Measurements from ENCODE around the gene AFM. TPM values are rescaled to one million over a fixed set of nuclear protein-coding genes. Genes with fewer than 3 reads are reported as not detected.

The AFM gene
- total and polyA plus RNA-seq, 2 donors (not counting 1 experiment from before 2014, with no cell fraction given), result not detected

DNA sequence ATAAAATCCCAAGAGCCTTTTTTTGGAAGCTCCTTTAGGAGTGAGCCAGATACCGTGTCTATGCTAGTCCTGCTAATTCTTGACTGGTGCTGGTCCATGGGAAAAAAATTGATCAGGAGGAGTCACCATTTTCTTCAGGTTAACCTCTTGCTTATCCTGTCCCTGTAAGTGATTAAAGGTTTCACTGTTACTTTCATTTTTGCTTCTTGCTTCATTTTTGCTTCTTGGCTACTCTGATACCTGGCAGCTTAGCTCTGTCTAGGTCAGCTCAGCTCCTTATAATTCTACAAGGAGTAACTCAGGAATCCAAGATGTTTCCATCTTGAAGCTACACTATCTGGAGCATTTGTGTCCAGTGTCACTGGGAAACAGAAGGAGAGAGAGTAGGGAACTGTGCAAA, 45.7 kb downstream of the AFM start:
- Histone ChIP-seq H3K27ac (ENCODE audit: low read length in 2 of 2) (no peak overlapping the region), H3K4me1 (ENCODE audit: control insufficient read depth in 2 of 2, insufficient read depth in 2 of 2, low read length in 2 of 2) (no peaks in the 10 kb centered on the region), H4K20me1 (ENCODE audit: control insufficient read depth, insufficient read depth, low read length, poor library complexity, severe bottlenecking) (no peaks in the 10 kb centered on the region), H3K79me2 (ENCODE audit: control insufficient read depth, insufficient read depth, low read length) (no peaks in the 10 kb centered on the region), H3K27me3 (replicated peaks in 1 of 4; ENCODE audit: control extremely low read depth in 1 of 4, control insufficient read depth in 3 of 4, insufficient read depth in 4 of 4, low read length in 3 of 4) (no peaks in the 10 kb centered on the region), H3K4me3 (ENCODE audit: control extremely low read depth in 1 of 5, extremely low read depth in 1 of 5, insufficient read depth in 1 of 5, low read depth in 2 of 5, low read length in 4 of 5) (no peak overlapping the region), H3K9ac (ENCODE audit: low read length) (no peak overlapping the region), H3K9me3 (ENCODE audit: control extremely low read depth in 1 of 3, control insufficient read depth in 2 of 3, insufficient read depth in 1 of 3, low read length in 2 of 3) (no peaks in the 10 kb centered on the region), H3K4me2 (replicated peaks; ENCODE audit: low read depth, low read length, poor library complexity, severe bottlenecking) (no peak overlapping the region), H2AFZ (ENCODE audit: insufficient read depth, low read depth, low read length, poor library complexity, severe bottlenecking) (no peak overlapping the region), H3K36me3 (replicated peaks in 1 of 2; ENCODE audit: control extremely low read depth in 1 of 2, control insufficient read depth in 1 of 2, extremely low read depth in 1 of 2, insufficient read depth in 2 of 2, low read length in 1 of 2) (no peaks in the 10 kb centered on the region)
- H3K4me3 Mint-ChIP-seq, result no peak overlapping the region
- CTCF ChIA-PET, result no interaction called here
- intact Hi-C loops (cut with micrococcal nuclease), result no loop called here
- H3K9me3 Mint-ChIP-seq (ENCODE audit: insufficient read depth), result no peaks in the 10 kb centered on the region
- no CpG with 5 or more reads among the region's 1 CpG for WGBS (ENCODE audit: insufficient coverage)
- DNase-seq (no peak), ATAC-seq (ENCODE audit: low read depth) (no peak)
- H3K27ac Mint-ChIP-seq, result no peak overlapping the region
- H3K27me3 Mint-ChIP-seq, result peaks cover 7% of the 10 kb centered on the region
- POLR2A ChIA-PET, result no interaction called here
- no peaks in the 10 kb centered on the region for H3K4me1 Mint-ChIP-seq
- TF ChIP-seq, protein P1, sequence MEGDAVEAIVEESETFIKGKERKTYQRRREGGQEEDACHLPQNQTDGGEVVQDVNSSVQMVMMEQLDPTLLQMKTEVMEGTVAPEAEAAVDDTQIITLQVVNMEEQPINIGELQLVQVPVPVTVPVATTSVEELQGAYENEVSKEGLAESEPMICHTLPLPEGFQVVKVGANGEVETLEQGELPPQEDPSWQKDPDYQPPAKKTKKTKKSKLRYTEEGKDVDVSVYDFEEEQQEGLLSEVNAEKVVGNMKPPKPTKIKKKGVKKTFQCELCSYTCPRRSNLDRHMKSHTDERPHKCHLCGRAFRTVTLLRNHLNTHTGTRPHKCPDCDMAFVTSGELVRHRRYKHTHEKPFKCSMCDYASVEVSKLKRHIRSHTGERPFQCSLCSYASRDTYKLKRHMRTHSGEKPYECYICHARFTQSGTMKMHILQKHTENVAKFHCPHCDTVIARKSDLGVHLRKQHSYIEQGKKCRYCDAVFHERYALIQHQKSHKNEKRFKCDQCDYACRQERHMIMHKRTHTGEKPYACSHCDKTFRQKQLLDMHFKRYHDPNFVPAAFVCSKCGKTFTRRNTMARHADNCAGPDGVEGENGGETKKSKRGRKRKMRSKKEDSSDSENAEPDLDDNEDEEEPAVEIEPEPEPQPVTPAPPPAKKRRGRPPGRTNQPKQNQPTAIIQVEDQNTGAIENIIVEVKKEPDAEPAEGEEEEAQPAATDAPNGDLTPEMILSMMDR (IDR thresholded peaks at IDR 0.05), result no peak
- TF ChIP-seq EZH2 (IDR thresholded peaks at IDR 0.05; ENCODE audit: borderline replicate concordance, insufficient read depth, low read depth, low read length, poor library complexity, severe bottlenecking), result no peak

DNA sequence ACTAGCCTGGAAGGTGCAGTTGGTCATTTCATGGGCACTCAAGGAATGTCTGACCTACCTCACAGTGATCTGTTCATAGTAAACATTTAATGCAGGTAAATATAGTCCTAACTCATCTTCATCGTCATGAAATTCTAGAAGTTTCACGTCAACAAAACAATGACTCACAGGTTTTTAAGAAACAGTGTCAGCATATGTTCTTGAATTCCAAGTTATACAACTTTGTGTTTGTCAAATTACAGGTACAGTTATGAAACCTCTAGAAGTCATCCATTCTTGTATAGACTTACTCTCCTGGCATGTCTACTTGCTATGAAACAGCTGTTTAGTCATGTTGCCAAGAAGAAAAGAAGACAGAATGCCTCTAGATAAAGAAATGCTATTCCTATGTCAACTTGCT, 46.6 kb downstream of the AFM start:
- Histone ChIP-seq H4K20me1 (ENCODE audit: control insufficient read depth, insufficient read depth, low read length, poor library complexity, severe bottlenecking) (no peaks in the 10 kb centered on the region), H3K79me2 (ENCODE audit: control insufficient read depth, insufficient read depth, low read length) (no peaks in the 10 kb centered on the region), H3K4me1 (ENCODE audit: control insufficient read depth in 2 of 2, insufficient read depth in 2 of 2, low read length in 2 of 2) (no peaks in the 10 kb centered on the region), H3K9me3 (ENCODE audit: control extremely low read depth in 1 of 3, control insufficient read depth in 2 of 3, insufficient read depth in 1 of 3, low read length in 2 of 3) (no peaks in the 10 kb centered on the region), H3K9ac (ENCODE audit: low read length) (no peak overlapping the region), H3K4me2 (replicated peaks; ENCODE audit: low read depth, low read length, poor library complexity, severe bottlenecking) (no peak overlapping the region), H2AFZ (ENCODE audit: insufficient read depth, low read depth, low read length, poor library complexity, severe bottlenecking) (no peak overlapping the region), H3K27ac (ENCODE audit: low read length in 2 of 2) (no peak overlapping the region), H3K36me3 (replicated peaks in 1 of 2; ENCODE audit: control extremely low read depth in 1 of 2, control insufficient read depth in 1 of 2, extremely low read depth in 1 of 2, insufficient read depth in 2 of 2, low read length in 1 of 2) (no peaks in the 10 kb centered on the region), H3K27me3 (replicated peaks in 1 of 4; ENCODE audit: control extremely low read depth in 1 of 4, control insufficient read depth in 3 of 4, insufficient read depth in 4 of 4, low read length in 3 of 4) (no peaks in the 10 kb centered on the region), H3K4me3 (ENCODE audit: control extremely low read depth in 1 of 5, extremely low read depth in 1 of 5, insufficient read depth in 1 of 5, low read depth in 2 of 5, low read length in 4 of 5) (no peak overlapping the region)
- CTCF ChIA-PET, result no interaction called here
- intact Hi-C loops (cut with micrococcal nuclease), result no loop called here
- Mint-ChIP-seq H3K9me3 (ENCODE audit: insufficient read depth) (no peaks in the 10 kb centered on the region), H3K4me1 (no peaks in the 10 kb centered on the region), H3K27me3 (peaks cover 7% of the 10 kb centered on the region), H3K4me3 (no peak overlapping the region), H3K27ac (no peak overlapping the region)
- POLR2A ChIA-PET, result no interaction called here
- DNase-seq (no peak), ATAC-seq (ENCODE audit: low read depth) (no peak)
- WGBS (ENCODE audit: insufficient coverage), result no CpG with 5 or more reads among the region's 2 CpGs
- no peak for TF ChIP-seq EZH2 (IDR thresholded peaks at IDR 0.05; ENCODE audit: borderline replicate concordance, insufficient read depth, low read depth, low read length, poor library complexity, severe bottlenecking)
- TF ChIP-seq, protein P1 (IDR thresholded peaks at IDR 0.05), result no peak
